Measurements from ENCODE around the gene WEE1. TPM values are rescaled to one million over a fixed set of nuclear protein-coding genes. Genes with fewer than 3 reads are reported as not detected.
"Not testable (repeated sequence)": the region's sequence is repeated elsewhere in the genome, so short reads cannot be mapped to it uniquely, and the experiment has no call there.

Gene WEE1
- total and polyA plus RNA-seq, 2 experiments from 2014 or later = 79.2 to 101 TPM

GRCh38 chr11:9619004-9619403 lies 45.5 kb downstream of the WEE1 start:
- Histone ChIP-seq H3K27ac (no peak overlapping the region), H3K9me2 (replicated peaks; ENCODE audit: insufficient read depth) (no peaks in the 10 kb centered on the region), H3K4me2 (no peak overlapping the region), H3K36me3 (replicated peaks; ENCODE audit: insufficient read depth, low read depth) (no peaks in the 10 kb centered on the region), H3K4me1 (ENCODE audit: insufficient read depth) (peaks cover 11% of the 10 kb centered on the region), H3K79me2 (no peaks in the 10 kb centered on the region), H3K9me3 (ENCODE audit: low read depth) (no peaks in the 10 kb centered on the region), H2AFZ (no peak overlapping the region), H4K20me1 (ENCODE audit: insufficient read depth, poor library complexity, severe bottlenecking) (no peaks in the 10 kb centered on the region), H3K4me3 (no peak overlapping the region), H3K27me3 (no peaks in the 10 kb centered on the region)
- DNase-seq (ENCODE audit: low spot score) = no peak
- WGBS (ENCODE audit: low lambda C conversion rate, missing lambda C conversion rate) = 97% methylated on average over 1 of the region's 1 CpG
- TF ChIP-seq EZH2 (IDR thresholded peaks at IDR 0.05; ENCODE audit: borderline replicate concordance) = no peak
- TF ChIP-seq EZH2phosphoT487 (IDR thresholded peaks at IDR 0.05; ENCODE audit: low read depth, severe bottlenecking, unreplicated experiment) = no peak
- no peak for TF ChIP-seq CTCF (IDR thresholded peaks at IDR 0.05; ENCODE audit: poor library complexity)

DNA sequence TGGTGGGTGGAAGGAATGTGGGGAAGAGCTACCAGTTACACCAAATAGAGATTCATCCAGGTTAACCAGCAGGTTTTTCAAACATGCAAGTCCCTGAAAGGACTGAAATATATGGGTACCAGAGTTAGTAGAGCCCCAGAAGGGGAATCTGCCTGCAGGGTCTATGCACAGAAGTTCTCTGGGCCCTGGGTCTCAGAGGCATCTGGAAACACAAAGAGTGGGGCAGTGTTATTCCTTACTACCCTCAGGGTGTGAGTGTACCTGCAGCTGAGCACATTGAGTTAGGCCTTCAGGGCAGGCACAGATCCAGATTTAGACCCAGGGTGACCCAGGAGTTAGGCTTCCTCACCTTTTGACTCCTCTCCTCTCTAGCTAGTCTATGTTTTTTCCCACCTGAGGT lies 46.5 kb downstream of the WEE1 start:
- H3K9me2 ChIP-seq (replicated peaks; ENCODE audit: insufficient read depth) = no peaks in the 10 kb centered on the region
- H2AFZ ChIP-seq = no peak overlapping the region
- no peaks in the 10 kb centered on the region for H3K79me2 ChIP-seq
- H3K27ac ChIP-seq = no peak overlapping the region
- H3K9me3 ChIP-seq (ENCODE audit: low read depth) = no peaks in the 10 kb centered on the region
- no peaks in the 10 kb centered on the region for H3K27me3 ChIP-seq
- H3K4me1 ChIP-seq (ENCODE audit: insufficient read depth) = peaks cover 4% of the 10 kb centered on the region
- TF ChIP-seq CTCF (IDR thresholded peaks at IDR 0.05; ENCODE audit: poor library complexity) = no peak
- TF ChIP-seq EZH2 (IDR thresholded peaks at IDR 0.05; ENCODE audit: borderline replicate concordance) = no peak
- TF ChIP-seq EZH2phosphoT487 (IDR thresholded peaks at IDR 0.05; ENCODE audit: low read depth, severe bottlenecking, unreplicated experiment) = no peak
- H3K4me2 ChIP-seq = no peak overlapping the region
- H4K20me1 ChIP-seq (ENCODE audit: insufficient read depth, poor library complexity, severe bottlenecking) = no peaks in the 10 kb centered on the region
- DNase-seq (ENCODE audit: low spot score) = no peak
- no peaks in the 10 kb centered on the region for H3K36me3 ChIP-seq (replicated peaks; ENCODE audit: insufficient read depth, low read depth)
- no peak overlapping the region for H3K4me3 ChIP-seq

DNA sequence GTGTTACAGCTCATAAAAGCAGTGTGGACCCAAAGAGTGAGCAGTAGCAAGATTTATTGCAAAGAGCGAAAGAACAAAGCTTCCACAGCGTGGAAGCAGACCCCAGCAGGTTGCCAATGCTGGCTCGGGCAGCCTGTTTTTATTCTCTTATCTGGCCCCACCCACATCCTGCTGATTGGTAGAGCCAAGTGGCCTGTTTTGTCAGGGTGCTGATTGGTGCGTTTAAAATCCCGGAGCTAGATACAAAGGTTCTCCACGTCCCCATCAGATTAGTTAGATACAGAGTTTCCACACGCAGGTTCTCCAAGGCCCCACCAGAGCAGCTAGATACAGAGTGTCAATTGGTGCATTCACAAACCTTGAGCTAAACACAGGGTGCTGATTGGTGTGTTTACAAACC lies 48.9 kb downstream of the WEE1 start:
- 76% methylated on average over 7 of the region's 7 CpGs for WGBS (ENCODE audit: low lambda C conversion rate, missing lambda C conversion rate)
- H2AFZ ChIP-seq; H3K4me3 ChIP-seq; H3K4me1 ChIP-seq (ENCODE audit: insufficient read depth); H4K20me1 ChIP-seq (ENCODE audit: insufficient read depth, poor library complexity, severe bottlenecking); H3K36me3 ChIP-seq (replicated peaks; ENCODE audit: insufficient read depth, low read depth); H3K9me3 ChIP-seq (ENCODE audit: low read depth); DNase-seq (ENCODE audit: low spot score); H3K27ac ChIP-seq; H3K4me2 ChIP-seq; H3K79me2 ChIP-seq; H3K9me2 ChIP-seq (replicated peaks; ENCODE audit: insufficient read depth); H3K27me3 ChIP-seq: not testable (repeated sequence)

GRCh38 chr11:9623053-9623452 lies 49.6 kb downstream of the WEE1 start:
- H3K4me2 ChIP-seq; H3K4me1 ChIP-seq (ENCODE audit: insufficient read depth); H3K36me3 ChIP-seq (replicated peaks; ENCODE audit: insufficient read depth, low read depth); H2AFZ ChIP-seq; H3K79me2 ChIP-seq; H4K20me1 ChIP-seq (ENCODE audit: insufficient read depth, poor library complexity, severe bottlenecking); H3K9me3 ChIP-seq (ENCODE audit: low read depth); DNase-seq (ENCODE audit: low spot score); H3K27ac ChIP-seq; H3K4me3 ChIP-seq; H3K9me2 ChIP-seq (replicated peaks; ENCODE audit: insufficient read depth); H3K27me3 ChIP-seq: not testable (repeated sequence)
- WGBS (ENCODE audit: low lambda C conversion rate, missing lambda C conversion rate) = 97% methylated on average over 22 of the region's 23 CpGs

GRCh38 chr11:9624448-9624847 lies 51.0 kb downstream of the WEE1 start:
- Histone ChIP-seq H3K27me3 (no peaks in the 10 kb centered on the region), H3K4me1 (ENCODE audit: insufficient read depth) (no peaks in the 10 kb centered on the region), H3K9me2 (replicated peaks; ENCODE audit: insufficient read depth) (no peaks in the 10 kb centered on the region), H4K20me1 (ENCODE audit: insufficient read depth, poor library complexity, severe bottlenecking) (no peaks in the 10 kb centered on the region), H3K79me2 (no peaks in the 10 kb centered on the region), H3K9me3 (ENCODE audit: low read depth) (no peaks in the 10 kb centered on the region), H3K27ac (no peak overlapping the region), H2AFZ (no peak overlapping the region), H3K36me3 (replicated peaks; ENCODE audit: insufficient read depth, low read depth) (no peaks in the 10 kb centered on the region), H3K4me2 (no peak overlapping the region), H3K4me3 (no peak overlapping the region)
- no peak for DNase-seq (ENCODE audit: low spot score)
- no peak for TF ChIP-seq EZH2phosphoT487 (IDR thresholded peaks at IDR 0.05; ENCODE audit: low read depth, severe bottlenecking, unreplicated experiment)
- TF ChIP-seq EZH2 (IDR thresholded peaks at IDR 0.05; ENCODE audit: borderline replicate concordance) = no peak
- TF ChIP-seq CTCF (IDR thresholded peaks at IDR 0.05; ENCODE audit: poor library complexity) = no peak

All from hepatocyte (in vitro differentiated cells).